Loucy (cell line): ENCODE results near the gene SNX3.
A peak's percentile ranks its signal among the peaks of the same experiment; 100 is the strongest.

Source experiments
- H2AFZ ChIP-seq: fragments of 200-600 bp; sonication (generic); 2 replicates; pipeline ENCODE4 v1.6.0; 2016; ENCODE audit warnings: antibody characterized with exemption, mild to moderate bottlenecking, low read length, moderate library complexity
- H3F3A ChIP-seq: fragments of 200-600 bp; 2 replicates; pipeline ENCODE4 v1.6.0; 2016; ENCODE audit warnings: antibody characterized with exemption, low read depth, mild to moderate bottlenecking
- H3K27me3 ChIP-seq: fragments of 200-600 bp; sonication (generic); 2 replicates; pipeline ENCODE4 v1.6.1; 2014; ENCODE audit warnings: low read length, mild to moderate bottlenecking; ENCODE audit not compliant: insufficient read depth, poor library complexity, severe bottlenecking
- H3K36me3 ChIP-seq: fragments of 200-600 bp; sonication (generic); 2 replicates; pipeline ENCODE4 v1.6.1; 2016; ENCODE audit warnings: low read length; ENCODE audit not compliant: insufficient read depth
- H3K4me1 ChIP-seq: fragments of 200-600 bp; sonication (generic); 2 replicates; pipeline ENCODE4 v1.5.1; 2014; ENCODE audit warnings: low read length, mild to moderate bottlenecking; ENCODE audit not compliant: insufficient read depth, poor library complexity, severe bottlenecking
- H3K4me2 ChIP-seq: fragments of 200-600 bp; sonication (generic); 2 replicates; pipeline ENCODE4 v1.6.0; 2014; ENCODE audit warnings: antibody characterized with exemption, low read length, low read depth, mild to moderate bottlenecking; ENCODE audit not compliant: poor library complexity, severe bottlenecking
- H3K4me3 ChIP-seq: fragments of 200-600 bp; sonication (generic); 2 replicates; pipeline ENCODE4 v1.5.1; 2014; ENCODE audit warnings: low read length, mild to moderate bottlenecking, mixed read lengths; ENCODE audit not compliant: poor library complexity, severe bottlenecking
- H3K79me2 ChIP-seq: fragments of 200-600 bp; sonication (generic); 2 replicates; pipeline ENCODE4 v1.6.1; 2014; ENCODE audit warnings: low read length; ENCODE audit not compliant: insufficient read depth
- H3K9ac ChIP-seq: fragments of 200-600 bp; sonication (generic); 2 replicates; pipeline ENCODE4 v1.6.0; 2014; ENCODE audit warnings: mild to moderate bottlenecking, low read depth, low read length, moderate library complexity; ENCODE audit not compliant: poor library complexity, severe bottlenecking
- H3K9me2 ChIP-seq: fragments of 200-600 bp; sonication (generic); replicated peaks from 2 replicates; pipeline ENCODE4 v1.6.1; 2016; ENCODE audit warnings: low read depth, low read length, mixed read lengths
- H3K9me3 ChIP-seq: fragments of 200-600 bp; sonication (generic); 2 replicates; pipeline ENCODE4 v1.6.1; 2014; ENCODE audit warnings: mild to moderate bottlenecking, antibody characterized with exemption, low read length, low read depth; ENCODE audit not compliant: insufficient read depth
- H4K20me1 ChIP-seq: fragments of 200-600 bp; sonication (generic); 2 replicates; pipeline ENCODE4 v1.6.0; 2014; ENCODE audit warnings: antibody characterized with exemption, low read length, mild to moderate bottlenecking; ENCODE audit not compliant: insufficient read depth, poor library complexity, severe bottlenecking
- CTCF ChIP-seq: fragments of 200-600 bp; sonication (generic); conservative IDR thresholded peaks from 2 replicates; pipeline ENCODE4 v1.5.1; 2014; ENCODE audit warnings: mild to moderate bottlenecking, antibody characterized with exemption, low read length
- EZH2phosphoT487 ChIP-seq: fragments of 200-600 bp; IDR thresholded peaks from 2 replicates; pipeline ENCODE4 v1.6.1; 2018; ENCODE audit warnings: antibody characterized with exemption, mild to moderate bottlenecking, moderate library complexity, borderline replicate concordance

SNX3 gene

GRCh38 chr6:108285381-108285780 lies 24.5 kb upstream of the SNX3 start:
- no peak overlapping the region for H3K4me2 ChIP-seq
- no peak overlapping the region for H3K4me3 ChIP-seq
- no peaks in the 10 kb centered on the region for H3K36me3 ChIP-seq
- TF ChIP-seq CTCF, result no peak
- TF ChIP-seq EZH2phosphoT487, result no peak
- H3K9ac ChIP-seq, result no peak overlapping the region
- no peaks in the 10 kb centered on the region for H3K79me2 ChIP-seq
- H3K9me3 ChIP-seq, result no peaks in the 10 kb centered on the region
- H3K4me1 ChIP-seq, result peaks cover 12% of the 10 kb centered on the region
- no peak overlapping the region for H2AFZ ChIP-seq
- no peaks in the 10 kb centered on the region for H3K27me3 ChIP-seq
- no peaks in the 10 kb centered on the region for H3K9me2 ChIP-seq
- H3F3A ChIP-seq, result no peaks in the 10 kb centered on the region
- H4K20me1 ChIP-seq, result no peaks in the 10 kb centered on the region

- Histone ChIP-seq H3K9ac (no peak overlapping the region), H3F3A (no peaks in the 10 kb centered on the region), H3K4me3 (no peak overlapping the region), H3K4me1 (peaks cover 7% of the 10 kb centered on the region), H3K9me3 (no peaks in the 10 kb centered on the region), H4K20me1 (no peaks in the 10 kb centered on the region), H3K79me2 (no peaks in the 10 kb centered on the region), H3K27me3 (no peaks in the 10 kb centered on the region), H3K36me3 (no peaks in the 10 kb centered on the region), H2AFZ (peak overlapping the region; percentile 41; the same call in 1 of the 2 replicates), H3K4me2 (no peak overlapping the region), H3K9me2 (no peaks in the 10 kb centered on the region)
- TF ChIP-seq CTCF (no peak), EZH2phosphoT487 (no peak)
These were observed 17.0 kb upstream of the SNX3 start for GRCh38 chr6:108277831-108278230.

- Histone ChIP-seq H3K9me2 (no peaks in the 10 kb centered on the region), H3K27me3 (no peaks in the 10 kb centered on the region), H3F3A (no peaks in the 10 kb centered on the region)
These were observed 16.5 kb upstream of the SNX3 start for GRCh38 chr6:108277295-108277694.

More at GRCh38 chr6:108277295-108277694, 16.5 kb upstream of the SNX3 start:
- Histone ChIP-seq H3K4me3 (no peak overlapping the region), H3K4me2 (no peak overlapping the region), H4K20me1 (no peaks in the 10 kb centered on the region), H3K79me2 (no peaks in the 10 kb centered on the region), H2AFZ (no peak overlapping the region), H3K4me1 (peaks cover 7% of the 10 kb centered on the region), H3K9me3 (no peaks in the 10 kb centered on the region), H3K36me3 (no peaks in the 10 kb centered on the region), H3K9ac (no peak overlapping the region)
- TF ChIP-seq CTCF (no peak), EZH2phosphoT487 (no peak)
